H1 (cell line): ENCODE results near the gene KLK10. TPM values are rescaled to one million over a fixed set of nuclear protein-coding genes. Genes with fewer than 3 reads are reported as not detected.

ENCODE experiments used
- ASH2L ChIP-seq: fragments of 200-600, 300-600 bp; sonication (generic); IDR thresholded peaks from one replicate; pipeline ENCODE4 v1.7.1; 2017; ENCODE audit warnings: low read length
- ATF3 ChIP-seq: IDR thresholded peaks from 2 replicates; pipeline ENCODE4 v1.6.1; 2011; ENCODE audit warnings: low read depth, mild to moderate bottlenecking, low read length; ENCODE audit not compliant: insufficient read depth
- CBX5 ChIP-seq: fragments of 300-800, 300-1000 bp; sonication (generic); IDR thresholded peaks from 2 replicates; pipeline ENCODE4 v1.7.1; 2016; ENCODE audit warnings: antibody characterized with exemption, low read length, low read depth
- CHD7 ChIP-seq: fragments of 300-600 bp; sonication (generic); IDR thresholded peaks from 2 replicates; pipeline ENCODE4 v1.7.1; 2012; ENCODE audit warnings: low read length, moderate library complexity, mild to moderate bottlenecking, inconsistent platforms; ENCODE audit not compliant: insufficient replicate concordance
- JUND ChIP-seq: IDR thresholded peaks from 2 replicates; pipeline ENCODE4 v1.6.1; 2011; ENCODE audit warnings: mild to moderate bottlenecking, improper control_type of control experiment, low read length
- POU5F1 ChIP-seq: IDR thresholded peaks from 2 replicates; pipeline ENCODE4 v1.6.1; 2011; ENCODE audit warnings: low read depth, mild to moderate bottlenecking, low read length, moderate library complexity
- SIX5 ChIP-seq: IDR thresholded peaks from 2 replicates; pipeline ENCODE4 v1.6.1; 2011; ENCODE audit warnings: mild to moderate bottlenecking, low read depth, low read length
- SP2 ChIP-seq: IDR thresholded peaks from 2 replicates; pipeline ENCODE4 v1.6.1; 2012; ENCODE audit warnings: mild to moderate bottlenecking, low read length, inconsistent platforms
- SP4 ChIP-seq: IDR thresholded peaks from 2 replicates; pipeline ENCODE4 v1.6.1; 2012; ENCODE audit warnings: low read length, inconsistent platforms
- USF2 ChIP-seq: IDR thresholded peaks from 2 replicates; pipeline ENCODE4 v1.6.1; 2011; ENCODE audit warnings: low read length, improper control_type of control experiment
- polyA plus RNA-seq, 7 experiments: library from polyadenylated mRNA; depleted of rRNA in 3 of 7; stranded (reverse) in 5 of 7; unstranded in 2 of 7; fragments of >200 nt in 5 of 7; fragments of 200-250 nt in 2 of 7; gene quantifications; 1 replicate in 5 of 7; 2 replicates in 1 of 7; 4 replicates in 1 of 7; pipeline versions ENCODE4 v1.2.1 to v1.2.3, GENCODE V29; 2011 to 2013; ENCODE audit warnings: missing spikeins in 2 of 7, mixed read lengths in 2 of 7
- total RNA-seq: library from RNA; stranded (reverse); fragmentation: NEBNext Ultra II Directional; extraction: Animal tissue kit (Norgen Biotek cat#: 25700); gene quantifications from 2 replicates; pipeline ENCODE4 v1.2.1, GENCODE V29; 2021

Gene KLK10
- total and polyA plus RNA-seq, 2 of the 8 experiments (the other 6 are each of a cell fraction or from before 2014, with no cell fraction given): 4.8 to 9.7 TPM

DNA sequence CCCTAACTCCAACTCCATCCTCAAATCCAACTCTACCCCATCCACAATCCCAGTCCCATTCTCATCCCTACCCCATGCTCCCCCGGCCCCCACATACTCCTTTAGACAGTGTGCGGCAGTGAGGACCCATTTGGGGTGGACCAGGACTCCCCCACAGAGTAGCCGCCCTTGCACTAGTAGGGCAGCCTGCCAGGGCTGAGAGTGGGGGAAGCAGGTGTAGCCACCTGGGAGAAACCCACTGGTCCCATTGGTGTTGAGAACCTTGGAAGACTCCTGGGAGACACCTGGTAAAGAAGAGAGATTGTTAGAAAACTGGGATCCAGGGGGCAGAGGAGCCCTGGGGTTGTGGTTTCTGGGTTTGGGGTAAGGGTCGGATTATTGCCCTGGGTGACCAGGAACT is 40.8 kb upstream of the KLK10 start (continued):
- TF ChIP-seq CHD7 (no peak), CBX5 (no peak), SP2 (no peak), SP4 (no peak), SIX5 (no peak), ASH2L (no peak), ATF3 (no peak), POU5F1 (no peak), USF2 (no peak), JUND (no peak)
